HL-60 (cell line): ENCODE results near the gene EFNA2.

Source experiments
- CTCF ChIP-seq: IDR thresholded peaks from one replicate; pipeline ENCODE4 v1.5.1; 2011; ENCODE audit warnings: low read length, control low read depth, inconsistent platforms; ENCODE audit not compliant: insufficient read depth
- POLR2AphosphoS5 ChIP-seq: IDR thresholded peaks from 2 replicates; pipeline ENCODE4 v1.6.1; 2012; ENCODE audit warnings: low read depth

- TF ChIP-seq CTCF (no peak), POLR2AphosphoS5 (no peak)
These were observed 25.1 kb downstream of the EFNA2 start for GRCh38 chr19:1310853-1311180.
